H9 (cell line): Measurements from ENCODE around the gene LYAR. TPM values are rescaled to one million over a fixed set of nuclear protein-coding genes. Genes with fewer than 3 reads are reported as not detected.

Experiments
- DNase-seq: peaks from one replicate; pipeline ENCODE4 v3.0.0-alpha.2; 2017
- H2AFZ ChIP-seq: one replicate; pipeline ENCODE4 v1.6.1; 2013; ENCODE audit warnings: mild to moderate bottlenecking, low read length, control low read depth, moderate library complexity
- H2AK5ac ChIP-seq: 2 replicates; pipeline ENCODE4 v1.6.1; 2013; ENCODE audit warnings: low read length, control low read depth, mixed read lengths; ENCODE audit not compliant: insufficient read length
- H2BK120ac ChIP-seq: one replicate; pipeline ENCODE4 v1.6.1; 2013; ENCODE audit warnings: low read depth, mild to moderate bottlenecking, low read length, control low read depth, inconsistent platforms; ENCODE audit not compliant: poor library complexity, severe bottlenecking
- H2BK12ac ChIP-seq: 2 replicates; pipeline ENCODE4 v1.6.1; 2013; ENCODE audit warnings: low read length, control low read depth, mixed read lengths, low read depth; ENCODE audit not compliant: insufficient read length
- H2BK15ac ChIP-seq: 2 replicates; pipeline ENCODE4 v1.6.1; 2013; ENCODE audit warnings: low read depth, low read length, control low read depth
- H2BK20ac ChIP-seq: one replicate; pipeline ENCODE4 v1.6.1; 2013; ENCODE audit warnings: low read depth, mild to moderate bottlenecking, low read length, control low read depth, inconsistent platforms; ENCODE audit not compliant: poor library complexity, severe bottlenecking
- H2BK5ac ChIP-seq: 2 replicates; pipeline ENCODE4 v1.6.1; 2013; ENCODE audit warnings: low read length, control low read depth, mixed read lengths; ENCODE audit not compliant: insufficient read length
- H3K14ac ChIP-seq: 2 replicates; pipeline ENCODE4 v1.6.1; 2013; ENCODE audit warnings: low read length, control low read depth; ENCODE audit not compliant: insufficient read depth
- H3K18ac ChIP-seq: 2 replicates; pipeline ENCODE4 v1.6.1; 2013; ENCODE audit warnings: low read depth, mild to moderate bottlenecking, mixed read lengths, low read length, control low read depth; ENCODE audit not compliant: insufficient read length
- H3K23ac ChIP-seq: 2 replicates; pipeline ENCODE4 v1.6.1; 2013; ENCODE audit warnings: low read length, control low read depth, mixed read lengths, low read depth; ENCODE audit not compliant: insufficient read length
- H3K23me2 ChIP-seq: 2 replicates; pipeline ENCODE4 v1.6.1; 2013; ENCODE audit warnings: low read depth, mild to moderate bottlenecking, mixed read lengths, low read length, control low read depth; ENCODE audit not compliant: insufficient read length, poor library complexity, severe bottlenecking
- H3K27ac ChIP-seq: 2 replicates; pipeline ENCODE4 v1.5.1; 2013; ENCODE audit warnings: low read length, control low read depth, mixed read lengths, low read depth; ENCODE audit not compliant: insufficient read length
- H3K27me3 ChIP-seq: 2 replicates; pipeline ENCODE4 v1.6.1; 2013; ENCODE audit warnings: low read length, control low read depth, inconsistent platforms; ENCODE audit not compliant: insufficient read depth
- H3K4ac ChIP-seq: 2 replicates; pipeline ENCODE4 v1.6.1; 2013; ENCODE audit warnings: low read depth, mild to moderate bottlenecking, control low read depth, inconsistent platforms, low read length, moderate library complexity
- H3K4me1 ChIP-seq: 2 replicates; pipeline ENCODE4 v1.6.1; 2013; ENCODE audit warnings: low read length, control low read depth, inconsistent platforms; ENCODE audit not compliant: insufficient read depth
- H3K4me2 ChIP-seq: 2 replicates; pipeline ENCODE4 v1.6.1; 2013; ENCODE audit warnings: low read length, control low read depth, mixed read lengths; ENCODE audit not compliant: insufficient read length, insufficient read depth
- H3K56ac ChIP-seq: 2 replicates; pipeline ENCODE4 v1.6.1; 2013; ENCODE audit warnings: low read depth, mild to moderate bottlenecking, mixed read lengths, low read length, control low read depth; ENCODE audit not compliant: insufficient read length
- H3K79me1 ChIP-seq: 2 replicates; pipeline ENCODE4 v1.6.1; 2013; ENCODE audit warnings: low read depth, mild to moderate bottlenecking, moderate library complexity, low read length, control low read depth, inconsistent platforms; ENCODE audit not compliant: insufficient read depth, poor library complexity, severe bottlenecking
- H3K79me2 ChIP-seq: 2 replicates; pipeline ENCODE4 v1.6.1; 2013; ENCODE audit warnings: low read length, control low read depth, inconsistent platforms; ENCODE audit not compliant: insufficient read depth
- H3K9ac ChIP-seq: 2 replicates; pipeline ENCODE4 v1.6.1; 2013; ENCODE audit warnings: low read length, control low read depth, mixed read lengths; ENCODE audit not compliant: insufficient read length; ENCODE audit errors: extremely low read depth
- H3K9me3 ChIP-seq: one replicate; pipeline ENCODE4 v1.6.1; 2013; ENCODE audit warnings: low read depth, low read length, inconsistent platforms; ENCODE audit not compliant: control insufficient read depth
- H3T11ph ChIP-seq: one replicate; pipeline ENCODE4 v1.6.1; 2013; ENCODE audit warnings: mild to moderate bottlenecking, low read length, control low read depth, inconsistent platforms
- H4K20me1 ChIP-seq: one replicate; pipeline ENCODE4 v1.6.1; 2013; ENCODE audit not compliant: control insufficient read depth, insufficient read length, insufficient read depth
- H4K5ac ChIP-seq: 2 replicates; pipeline ENCODE4 v1.6.1; 2013; ENCODE audit warnings: low read depth, mild to moderate bottlenecking, mixed read lengths, low read length, control low read depth; ENCODE audit not compliant: insufficient read length
- H4K8ac ChIP-seq: replicated peaks from 2 replicates; pipeline ENCODE4 v1.6.1; 2013; ENCODE audit warnings: low read length, control low read depth, mixed read lengths, low read depth; ENCODE audit not compliant: insufficient read length
- H4K91ac ChIP-seq: 2 replicates; pipeline ENCODE4 v1.6.1; 2013; ENCODE audit warnings: low read depth, mild to moderate bottlenecking, moderate library complexity, mixed read lengths, low read length, control low read depth; ENCODE audit not compliant: insufficient read length
- H3K27ac Mint-ChIP-seq, 3 experiments: 2 replicates in 2 of 3; 3 replicates in 1 of 3; pipeline ENCODE4 v1.8.0; 2020 to 2021; ENCODE audit warnings: mixed read lengths in 3 of 3, mild to moderate bottlenecking in 1 of 3, moderate library complexity in 1 of 3
- H3K27me3 Mint-ChIP-seq: 2 replicates; pipeline ENCODE4 v1.8.0; 2021; ENCODE audit warnings: low read depth, mild to moderate bottlenecking, moderate library complexity, mixed read lengths
- H3K36me3 Mint-ChIP-seq, 3 experiments: 2 replicates in 2 of 3; 3 replicates in 1 of 3; pipeline ENCODE4 v1.8.0; 2020 to 2021; ENCODE audit warnings: low read depth in 3 of 3, mixed read lengths in 3 of 3; ENCODE audit not compliant: insufficient read depth in 1 of 3
- H3K4me1 Mint-ChIP-seq, 2 experiments: 2 replicates each; pipeline ENCODE4 v1.8.0; 2020; ENCODE audit warnings: mixed read lengths in 2 of 2
- H3K4me3 Mint-ChIP-seq, 2 experiments: 2 replicates in 1 of 2; 3 replicates in 1 of 2; pipeline ENCODE4 v1.8.0; 2020 to 2021; ENCODE audit warnings: mild to moderate bottlenecking in 2 of 2, mixed read lengths in 2 of 2, moderate library complexity in 1 of 2
- H3K9me3 Mint-ChIP-seq, 2 experiments: 2 replicates in 1 of 2; 3 replicates in 1 of 2; pipeline ENCODE4 v1.8.0; 2020; ENCODE audit warnings: mild to moderate bottlenecking in 2 of 2, mixed read lengths in 2 of 2, moderate library complexity in 1 of 2
- CTCF ChIP-seq: fragments of 200-600 bp; sonication (generic); conservative IDR thresholded peaks from 3 replicates; pipeline ENCODE4 v1.8.0; 2021; ENCODE audit warnings: antibody characterized with exemption, mild to moderate bottlenecking
- WGBS: extraction: QIAGEN DNeasy Blood & Tissue Kit; methylation state at CpG from one replicate; pipeline ENCODE4 v1.1.7; 2013; ENCODE audit warnings: missing lambda C conversion rate, low lambda C conversion rate, mixed read lengths; ENCODE audit not compliant: insufficient read length; ENCODE audit errors: extremely low coverage; 5-methylcytosine and 5-hydroxymethylcytosine counted together
- total RNA-seq: library from RNA; stranded (reverse); gene quantifications from 2 replicates; pipeline ENCODE4 v1.2.1, GENCODE V29; 2021

LYAR gene
- total RNA-seq, 1 experiment from 2014 or later, result 50.9 TPM

DNA sequence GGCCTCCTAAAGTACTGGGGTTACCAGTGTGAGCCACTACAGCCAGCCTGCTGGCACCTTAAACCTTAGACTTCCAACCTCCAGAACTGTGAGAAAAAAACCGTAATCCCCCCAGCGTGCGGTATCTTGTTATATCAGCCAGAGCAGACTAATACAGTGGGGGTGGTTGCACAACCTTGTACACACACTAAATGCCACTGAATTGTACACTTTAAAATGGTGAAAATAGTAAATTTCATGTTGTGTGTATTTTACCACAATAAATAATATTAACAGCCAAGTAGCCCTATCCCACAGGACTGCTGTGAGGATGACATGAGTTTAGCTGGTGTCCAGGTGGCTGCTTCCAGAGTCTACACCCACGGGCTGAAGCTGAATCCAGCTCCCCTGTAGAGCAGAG is 38.9 kb upstream of the LYAR start:
- Histone ChIP-seq H3K18ac (no peak overlapping the region), H3K27me3 (no peaks in the 10 kb centered on the region), H3K23ac (no peak overlapping the region), H4K8ac (no peak overlapping the region), H3T11ph (no peak overlapping the region), H3K4ac (no peak overlapping the region), H2BK120ac (no peak overlapping the region), H2BK20ac (no peak overlapping the region), H2BK5ac (no peak overlapping the region), H3K23me2 (no peaks in the 10 kb centered on the region), H3K27ac (no peak overlapping the region), H3K79me1 (no peaks in the 10 kb centered on the region), H2AFZ (no peak overlapping the region), H3K9me3 (no peaks in the 10 kb centered on the region), H3K14ac (no peak overlapping the region), H4K91ac (no peak overlapping the region), H3K4me2 (no peak overlapping the region), H3K4me1 (no peaks in the 10 kb centered on the region), H4K5ac (no peak overlapping the region), H2AK5ac (no peak overlapping the region), H2BK15ac (no peak overlapping the region), H3K79me2 (no peaks in the 10 kb centered on the region), H3K9ac (no peak overlapping the region), H2BK12ac (no peak overlapping the region), H3K56ac (no peak overlapping the region), H4K20me1 (no peaks in the 10 kb centered on the region)
- Mint-ChIP-seq H3K36me3 (peaks cover 0 to 2% (median 0%) of the 10 kb centered on the region in 3 experiments; a peak in 4 of 7 replicates), H3K27ac (no peak overlapping the region), H3K27me3 (no peaks in the 10 kb centered on the region; the same call in none of the 2 replicates), H3K4me1 (peaks cover 10 to 13% of the 10 kb centered on the region in 2 experiments), H3K9me3 (peaks cover 0 to 2% of the 10 kb centered on the region in 2 experiments; a peak in 1 of 5 replicates), H3K4me3 (no peak overlapping the region)
- WGBS, result no CpG with 5 or more reads among the region's 4 CpGs
- TF ChIP-seq CTCF, result no peak
- no peak for DNase-seq
